Measurements from ENCODE around the gene RGP1.
A peak's percentile ranks its signal among the peaks of the same experiment; 100 is the strongest.

Gene RGP1

DNA sequence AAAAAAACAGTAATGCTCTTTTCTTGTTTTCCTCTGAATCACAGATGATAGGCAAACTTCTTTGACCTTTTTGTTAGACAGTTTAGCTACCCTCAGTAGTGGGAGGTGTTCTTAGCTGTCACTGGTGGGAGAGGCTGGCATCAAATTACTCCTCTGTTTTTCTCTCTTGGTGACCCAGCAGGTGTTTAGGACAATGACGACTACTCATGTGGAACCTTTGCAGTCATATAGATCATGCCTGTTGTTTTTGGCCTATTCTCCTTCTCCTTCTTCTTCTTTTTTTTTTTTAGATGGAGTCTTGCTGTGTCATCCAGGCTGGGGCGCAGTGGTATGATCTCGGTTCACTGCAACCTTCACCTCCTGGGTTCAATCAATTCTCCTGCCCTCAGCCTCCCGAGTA is 26.9 kb downstream of the RGP1 start:
- peak; percentile 73 for DNase-seq

DNA sequence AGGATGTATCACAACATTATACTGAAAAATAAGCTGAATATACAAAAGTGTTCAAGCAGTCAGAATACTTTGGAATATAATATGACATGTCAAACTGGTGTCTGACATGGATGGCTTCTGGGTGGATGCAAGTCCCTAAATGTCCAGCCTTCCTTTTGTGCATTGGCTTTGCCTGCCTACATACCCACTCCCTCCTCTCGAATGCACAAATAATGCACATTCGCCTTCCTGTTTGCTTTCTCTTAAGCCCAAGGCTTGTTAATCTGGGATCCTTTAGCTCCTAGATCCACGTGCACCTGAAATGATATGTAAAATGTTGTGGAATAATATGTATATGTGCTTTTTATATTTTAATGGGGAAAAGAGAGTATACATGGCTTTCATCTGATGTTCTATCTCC is 29.4 kb downstream of the RGP1 start:
- DNase-seq, result no peak

DNA sequence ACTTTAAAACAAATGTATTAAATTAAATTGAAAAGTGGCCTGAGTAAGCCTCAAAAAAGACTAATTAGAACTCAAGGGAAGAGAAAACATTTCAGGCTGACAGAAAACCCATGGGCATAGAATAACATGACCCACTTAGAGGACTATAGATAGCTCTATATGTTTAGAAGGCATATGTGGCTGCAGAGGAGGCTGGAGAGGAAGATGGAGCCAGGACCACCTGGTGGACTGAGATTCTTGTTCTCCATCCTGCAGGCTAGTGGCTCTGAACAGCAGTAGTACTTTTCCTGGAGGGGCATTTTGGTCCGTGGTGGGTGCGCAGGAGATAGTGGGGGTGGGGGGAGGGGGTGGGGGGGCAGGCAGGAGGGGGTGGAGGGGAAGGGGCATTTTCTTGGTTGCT is 32.0 kb downstream of the RGP1 start:
- no peak for DNase-seq

DNA sequence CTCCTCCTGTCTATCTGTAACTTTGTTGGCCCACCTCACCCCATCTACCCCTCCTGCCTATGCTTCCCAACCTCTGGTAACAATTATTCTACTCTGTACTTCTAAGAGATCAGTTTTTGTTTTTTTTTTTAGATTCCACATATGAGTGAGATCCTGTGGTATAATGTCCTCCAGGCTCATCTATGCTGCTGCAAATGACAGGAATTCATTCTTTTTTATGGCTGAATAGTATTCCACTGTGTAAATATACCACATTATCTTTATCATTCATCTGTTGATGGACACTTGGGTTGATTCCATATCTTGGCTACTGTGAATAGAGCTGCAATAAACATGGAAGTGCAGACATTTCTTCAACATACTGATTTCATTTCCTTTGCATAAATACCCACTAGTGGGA is 34.3 kb downstream of the RGP1 start:
- no peak for DNase-seq

DNA sequence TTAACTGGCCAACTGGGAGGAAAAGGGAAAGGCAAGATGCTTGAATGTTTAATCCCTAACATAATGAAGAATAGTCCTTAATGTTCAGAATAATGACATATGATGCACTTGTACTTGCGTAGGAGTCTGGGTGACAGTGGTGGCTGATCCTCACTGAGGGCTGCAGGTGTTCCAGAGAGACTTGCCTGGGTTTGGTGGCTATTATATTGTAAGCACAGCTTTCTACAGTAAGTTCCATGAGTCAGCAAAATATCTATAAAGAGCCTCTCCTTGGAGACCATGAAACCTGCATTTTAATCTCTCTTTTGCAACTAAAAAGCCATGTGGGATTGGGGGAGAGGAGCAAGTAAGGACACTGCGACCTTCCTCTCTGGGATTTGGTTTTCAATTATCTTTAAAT is 40.5 kb downstream of the RGP1 start:
- DNase-seq, result no peak

DNA sequence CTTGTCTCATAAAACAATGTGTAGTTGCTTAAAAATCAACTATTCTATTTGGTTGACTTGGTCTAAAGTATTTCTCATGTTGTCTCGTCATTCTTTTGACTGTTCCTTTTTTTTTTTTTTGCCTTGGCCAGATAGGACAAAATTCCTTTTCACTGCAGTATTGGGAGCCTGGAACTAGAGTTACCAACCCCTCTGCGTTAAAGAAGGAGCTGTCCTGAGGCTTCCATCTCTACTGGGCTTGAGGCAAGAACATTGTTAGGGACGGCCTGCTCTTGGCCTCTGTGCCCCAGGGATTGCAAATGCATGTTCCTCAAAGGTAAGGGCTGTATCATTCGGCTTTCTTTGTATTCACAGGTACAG is 40.9 kb downstream of the RGP1 start:
- no peak for DNase-seq

DNA sequence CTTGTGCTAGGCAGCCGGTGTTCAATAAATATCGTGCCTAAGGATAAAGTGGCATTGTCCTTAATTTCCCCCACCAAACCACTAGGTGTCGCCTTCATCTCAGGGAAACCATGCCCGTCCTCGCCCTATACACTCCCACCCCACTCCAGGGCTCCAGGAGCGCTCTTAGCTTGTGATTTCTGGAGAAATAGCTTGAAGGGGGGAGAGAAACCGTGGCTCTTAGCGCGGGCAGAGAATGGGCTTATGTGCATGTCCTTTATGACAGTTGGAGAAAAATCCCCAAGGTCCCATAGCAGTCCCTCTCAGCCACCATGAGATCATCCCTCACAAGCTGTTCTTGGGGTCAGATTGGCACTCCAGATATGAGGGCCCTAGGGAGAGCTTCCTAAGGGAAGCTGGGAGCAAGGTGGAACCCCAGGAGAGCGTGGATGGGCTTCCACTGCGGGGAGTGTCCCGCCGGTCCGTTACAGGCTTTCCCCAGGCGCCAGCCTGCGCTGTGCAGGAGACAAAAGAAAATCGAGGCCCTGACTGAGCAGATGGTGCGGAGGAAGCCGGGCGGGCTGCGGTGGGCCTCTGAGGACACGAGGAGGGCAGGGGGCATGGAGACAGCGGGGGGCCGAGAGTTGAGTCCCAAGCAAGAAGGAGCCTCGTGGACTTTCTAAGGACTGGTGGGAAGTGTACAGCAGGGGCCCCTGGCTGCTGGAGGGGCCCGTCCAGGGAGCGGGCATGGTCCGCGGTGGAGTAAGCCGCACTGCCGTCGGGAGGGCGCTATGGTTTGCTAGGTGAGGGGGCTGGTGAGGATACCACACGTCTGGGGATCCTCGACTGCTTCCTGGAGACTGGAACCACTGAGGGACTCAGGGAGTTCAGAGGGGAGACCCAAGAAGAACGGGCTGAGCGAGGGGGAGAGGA is 41.6 kb downstream of the RGP1 start:
- DNase-seq, result peak; percentile 84

DNA sequence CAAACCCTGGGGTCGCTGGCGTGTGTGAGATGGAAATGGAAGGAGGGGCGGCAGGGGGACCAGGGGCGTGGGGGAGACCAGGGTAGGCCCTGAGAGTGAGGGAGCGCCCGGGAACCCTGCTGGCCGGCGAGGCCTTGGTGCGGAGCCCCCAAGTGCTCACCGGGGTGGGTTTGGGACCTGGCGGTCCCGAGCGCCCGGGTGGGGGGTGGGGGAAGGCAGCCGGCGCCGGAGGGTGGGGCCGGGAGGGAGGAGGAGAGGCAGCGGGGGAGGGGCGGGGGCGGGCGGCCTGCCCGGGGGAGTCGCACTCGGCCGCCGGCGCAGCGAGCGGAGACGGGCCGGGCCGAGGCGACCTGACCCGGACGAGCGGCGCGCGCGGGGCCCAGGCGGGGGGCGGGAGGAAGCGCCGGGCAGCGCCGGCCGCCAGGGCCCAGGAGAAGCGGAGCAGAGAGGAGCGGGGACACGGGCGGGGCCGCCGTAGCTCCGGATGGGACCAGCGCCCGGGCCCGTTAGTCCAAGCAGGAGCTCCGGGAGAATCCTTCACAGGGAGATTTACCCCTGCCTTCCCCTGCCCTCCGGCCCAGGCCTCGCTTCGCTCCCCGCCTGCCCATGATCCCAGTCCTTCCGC is 42.3 kb downstream of the RGP1 start, which contains the start of gene NPR2:
Gene NPR2, plus strand, starts transcription at position 295 of the 625 bp plus-strand sequence. CDS start 818 bp downstream, outside the sequence.
- DNase-seq, result no peak

DNA sequence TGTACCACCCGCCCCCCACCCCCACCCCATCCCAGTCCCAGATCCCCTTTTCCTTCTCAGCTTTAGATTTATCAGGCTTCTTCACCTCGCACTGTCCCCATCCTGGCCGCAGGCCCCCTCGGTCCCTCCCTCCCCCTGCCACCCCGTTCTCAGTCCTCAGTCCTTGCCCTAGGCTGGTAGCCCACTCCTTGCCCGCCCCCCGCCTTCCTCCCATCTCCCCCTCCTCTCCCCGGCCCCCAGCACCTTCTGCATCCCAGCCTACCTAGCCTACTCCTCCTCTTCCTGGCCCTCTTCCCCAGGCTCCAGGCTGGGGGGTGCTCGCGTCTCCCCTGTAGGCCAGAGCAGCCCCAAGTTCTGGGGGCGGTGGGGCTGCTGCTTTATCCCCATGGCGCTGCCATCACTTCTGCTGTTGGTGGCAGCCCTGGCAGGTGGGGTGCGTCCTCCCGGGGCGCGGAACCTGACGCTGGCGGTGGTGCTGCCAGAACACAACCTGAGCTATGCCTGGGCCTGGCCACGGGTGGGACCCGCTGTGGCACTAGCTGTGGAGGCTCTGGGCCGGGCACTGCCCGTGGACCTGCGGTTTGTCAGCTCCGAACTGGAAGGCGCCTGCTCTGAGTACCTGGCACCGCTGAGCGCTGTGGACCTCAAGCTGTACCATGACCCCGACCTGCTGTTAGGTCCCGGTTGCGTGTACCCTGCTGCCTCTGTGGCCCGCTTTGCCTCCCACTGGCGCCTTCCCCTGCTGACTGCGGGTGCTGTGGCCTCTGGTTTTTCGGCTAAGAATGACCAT is 43.1 kb downstream of the RGP1 start:
- DNase-seq, result no peak

DNA sequence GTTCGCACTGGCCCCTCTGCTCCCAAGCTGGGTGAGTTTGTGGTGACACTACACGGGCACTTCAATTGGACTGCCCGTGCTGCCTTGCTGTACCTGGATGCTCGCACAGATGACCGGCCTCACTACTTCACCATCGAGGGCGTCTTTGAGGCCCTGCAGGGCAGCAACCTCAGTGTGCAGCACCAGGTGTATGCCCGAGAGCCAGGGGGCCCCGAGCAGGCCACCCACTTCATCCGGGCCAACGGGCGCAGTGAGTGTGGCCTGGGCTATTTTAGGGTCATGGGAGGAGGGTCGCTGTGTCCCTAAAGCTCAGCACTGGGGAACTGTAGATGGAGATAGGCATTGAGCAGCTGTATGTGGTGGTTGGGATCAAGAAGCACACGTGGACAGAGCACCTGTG is 43.7 kb downstream of the RGP1 start:
- DNase-seq, result no peak

DNA sequence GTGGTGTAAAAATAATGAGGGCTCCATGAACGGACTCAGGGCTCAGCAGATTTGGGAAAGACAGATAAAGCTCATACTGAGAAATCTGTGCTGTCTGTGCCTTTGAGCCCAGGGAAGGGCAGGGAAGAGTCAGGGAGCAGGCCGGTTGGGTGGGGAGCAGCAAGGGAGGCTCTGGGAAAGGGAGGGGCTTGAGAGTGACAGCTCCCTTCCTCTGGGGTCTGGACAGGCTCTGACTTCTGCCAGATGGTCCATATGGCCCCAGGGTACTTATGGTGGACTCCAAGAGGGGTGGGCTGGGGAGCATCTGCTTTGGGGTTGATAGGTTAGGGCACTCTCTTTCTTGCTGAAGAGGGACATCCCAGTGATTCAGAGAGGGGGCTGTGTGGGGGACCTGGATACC is 44.4 kb downstream of the RGP1 start:
- DNase-seq, result no peak

DNA sequence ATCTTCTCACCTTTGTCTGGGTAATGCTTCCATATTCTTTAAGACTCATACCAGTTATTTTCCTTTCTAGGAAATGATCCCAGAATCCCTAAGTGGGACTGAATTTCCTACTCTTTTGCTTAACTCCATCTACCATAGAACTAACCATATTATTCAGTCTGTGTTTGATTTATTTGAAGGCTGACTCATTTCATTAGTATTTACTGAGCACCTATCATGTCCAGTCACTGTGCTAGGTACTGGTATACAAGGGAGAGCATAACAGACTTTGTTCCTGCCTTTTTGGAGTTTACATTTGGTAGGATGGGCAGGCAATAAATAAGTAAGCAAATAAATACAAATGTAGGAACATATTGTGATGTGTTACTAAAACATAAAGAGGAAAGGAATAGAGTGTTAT is 46.6 kb downstream of the RGP1 start:
- DNase-seq, result no peak

DNA sequence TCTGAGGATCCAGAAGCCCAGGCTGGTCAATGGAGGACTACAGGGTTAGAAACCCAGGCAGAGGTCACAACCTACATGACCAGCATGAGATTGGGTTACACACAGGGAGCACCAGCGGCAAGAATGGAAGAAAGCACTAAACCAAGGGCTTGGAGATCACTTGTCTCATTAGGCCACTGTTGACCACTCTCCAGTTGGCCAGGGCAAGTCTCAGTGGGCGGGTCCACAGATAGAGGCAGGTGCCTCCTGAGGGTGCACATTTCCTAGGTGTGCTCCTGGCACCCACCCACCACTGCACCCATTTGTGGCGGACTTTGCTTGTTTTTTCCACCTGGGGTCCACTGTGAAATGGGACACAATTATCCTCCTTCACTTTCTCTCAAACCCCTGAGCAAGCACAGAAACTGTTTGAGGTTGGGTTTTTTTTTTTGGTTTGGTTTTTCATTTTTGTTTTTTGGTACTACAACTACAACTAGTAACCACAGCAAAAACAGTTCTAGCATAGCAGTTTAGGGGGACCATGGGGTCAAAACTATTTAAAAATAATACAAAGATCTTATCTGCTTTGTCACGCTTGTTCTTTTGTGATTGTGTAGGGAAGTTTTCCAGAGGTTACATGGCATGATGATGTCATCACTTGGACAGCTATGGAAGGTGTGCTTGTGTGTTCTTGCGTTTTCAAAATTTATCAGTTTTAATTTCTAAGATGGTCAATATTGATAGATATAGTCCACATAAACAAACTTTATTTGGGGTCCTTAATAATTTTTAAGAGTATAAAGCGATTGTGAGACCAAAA is 48.4 kb downstream of the RGP1 start:
- no peak for DNase-seq

DNA sequence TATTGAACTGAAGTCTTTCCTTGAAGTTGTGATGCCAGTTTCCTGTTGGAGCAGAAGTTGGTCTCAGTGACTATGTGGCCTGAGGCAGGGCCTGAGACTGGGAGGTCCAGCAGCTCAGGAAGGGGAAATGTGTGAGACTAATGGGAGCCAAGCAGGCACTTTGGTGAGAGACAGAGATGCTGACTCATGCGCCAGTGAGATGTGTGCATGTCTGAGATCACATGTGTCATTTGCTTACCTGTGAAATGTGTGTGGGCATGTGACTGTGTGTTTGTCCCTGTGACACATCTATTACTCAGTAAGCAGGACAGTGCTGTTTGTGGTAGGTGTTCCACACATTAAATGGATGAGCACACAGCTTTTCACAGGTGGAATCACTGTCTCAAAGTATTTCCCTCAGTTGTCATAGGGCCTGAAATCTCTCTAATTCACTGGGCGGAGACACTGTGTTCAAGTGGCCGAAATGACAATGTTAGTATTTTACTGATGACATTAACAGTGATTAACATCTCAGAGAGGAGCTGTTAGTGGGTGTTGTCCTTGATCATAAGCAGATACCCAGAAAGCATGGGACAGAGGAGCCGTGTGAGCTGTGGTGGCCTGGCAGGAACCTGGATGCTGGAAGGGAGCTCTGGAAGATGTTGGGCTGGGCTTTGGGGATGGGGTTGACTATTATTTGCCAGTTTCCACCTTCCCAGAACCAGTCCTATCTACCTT is 49.7 kb downstream of the RGP1 start:
- no peak for DNase-seq

DNA sequence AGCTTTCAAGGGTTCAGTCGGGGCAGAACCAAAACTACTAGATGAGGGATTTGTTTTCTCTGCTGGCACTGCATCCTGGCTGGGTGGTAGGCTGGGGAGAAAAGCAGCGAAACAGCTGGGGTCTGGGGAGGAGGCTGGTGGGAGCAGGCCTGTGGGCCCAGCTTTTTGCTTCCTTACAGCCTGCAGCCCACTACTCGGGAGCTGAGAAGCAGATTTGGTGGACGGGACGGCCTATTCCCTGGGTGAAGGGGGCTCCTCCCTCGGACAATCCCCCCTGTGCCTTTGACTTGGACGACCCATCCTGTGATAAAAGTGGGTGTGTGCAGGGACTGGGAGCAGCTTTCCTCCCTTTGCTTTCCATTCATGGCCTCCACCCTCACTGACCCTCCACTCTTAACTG is 51.4 kb downstream of the RGP1 start:
- no peak for DNase-seq

DNA sequence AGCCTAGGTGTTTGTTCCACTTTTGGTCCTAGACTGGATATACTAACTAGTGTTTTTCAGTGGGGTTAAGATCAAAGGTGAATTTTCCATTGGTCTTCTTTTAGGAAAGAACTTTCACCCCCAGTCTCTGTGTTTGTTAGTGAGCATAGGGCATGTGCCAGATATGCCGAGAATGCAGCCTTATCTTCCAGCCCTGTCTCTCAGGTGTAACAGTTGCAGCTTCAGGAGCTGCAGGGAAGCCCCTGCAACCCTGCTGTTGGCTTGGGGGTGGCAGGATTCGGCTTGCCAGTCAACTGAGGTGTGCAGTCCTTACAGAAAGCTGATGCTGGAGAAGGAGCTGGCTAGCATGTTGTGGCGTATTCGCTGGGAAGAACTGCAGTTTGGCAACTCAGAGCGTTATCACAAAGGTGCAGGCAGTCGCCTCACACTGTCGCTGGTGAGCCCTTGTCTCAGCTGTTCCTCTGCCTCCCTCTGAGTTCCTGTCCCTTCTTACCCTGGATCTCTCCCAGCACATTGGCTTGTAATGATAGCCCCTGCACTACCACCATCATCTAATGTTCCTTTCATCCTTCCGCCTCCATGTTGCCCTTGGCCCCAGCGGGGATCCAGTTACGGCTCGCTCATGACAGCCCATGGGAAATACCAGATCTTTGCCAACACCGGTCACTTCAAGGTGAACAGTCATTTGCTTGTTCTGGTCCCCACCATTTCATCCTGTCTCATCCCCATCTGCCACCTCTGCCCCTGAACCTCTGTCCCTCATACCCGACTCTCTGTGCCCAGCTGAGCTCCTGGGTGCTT is 52.4 kb downstream of the RGP1 start:
- DNase-seq, result no peak

DNA sequence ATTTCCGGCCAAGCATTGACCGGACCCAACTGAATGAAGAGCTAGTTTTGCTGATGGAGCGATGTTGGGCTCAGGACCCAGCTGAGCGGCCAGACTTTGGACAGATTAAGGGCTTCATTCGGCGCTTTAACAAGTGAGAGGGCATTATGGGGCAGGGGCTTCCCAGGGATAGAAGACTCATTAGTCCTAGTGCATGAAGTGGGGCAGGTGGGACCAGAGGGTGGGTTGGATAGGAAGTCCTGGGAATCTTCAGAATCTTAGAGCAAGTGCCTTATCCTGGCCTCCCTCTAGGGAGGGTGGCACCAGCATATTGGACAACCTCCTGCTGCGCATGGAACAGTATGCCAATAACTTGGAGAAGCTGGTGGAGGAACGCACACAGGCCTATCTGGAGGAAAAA is 57.0 kb downstream of the RGP1 start:
- no peak for DNase-seq
